ENCODE data around the gene NR6A1.

The NR6A1 gene

DNA sequence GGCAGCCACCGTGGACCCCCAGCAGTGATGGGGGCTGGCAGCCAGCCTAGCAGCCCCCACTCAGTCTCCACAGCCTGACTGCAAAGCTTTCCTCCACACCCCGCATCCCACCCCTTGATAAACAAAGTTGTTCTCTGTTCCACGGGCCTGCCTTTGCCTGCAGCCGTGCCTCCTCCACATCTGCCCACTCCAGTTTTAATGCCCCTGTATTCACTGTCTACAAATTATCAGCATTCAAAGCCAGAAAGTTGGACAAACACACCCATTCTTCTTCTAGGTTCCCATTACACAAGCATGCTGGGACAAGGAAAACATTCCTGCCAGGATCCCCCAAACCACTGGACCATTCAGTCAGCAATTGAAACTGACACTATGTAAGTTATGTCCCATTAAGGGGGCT lies 240.9 kb downstream of the NR6A1 start:
- no peak for TF ChIP-seq ZC3H10 (CRISPR knock-in tag; IDR thresholded peaks at IDR 0.05)
- TF ChIP-seq GLIS3 (CRISPR knock-in tag; IDR thresholded peaks at IDR 0.05) = no peak
- TF ChIP-seq ZFP30 (CRISPR knock-in tag; IDR thresholded peaks at IDR 0.05) = no peak
- TF ChIP-seq TOX (CRISPR knock-in tag; IDR thresholded peaks at IDR 0.05; ENCODE audit: borderline replicate concordance) = no peak
- TF ChIP-seq CREB5 (CRISPR knock-in tag; IDR thresholded peaks at IDR 0.05; ENCODE audit: low read depth) = no peak
- TF ChIP-seq CSDC2 (CRISPR knock-in tag; IDR thresholded peaks at IDR 0.05) = no peak
- TF ChIP-seq POU6F1 (CRISPR knock-in tag; IDR thresholded peaks at IDR 0.05; ENCODE audit: borderline replicate concordance, low read depth) = no peak
- TF ChIP-seq BACH2 (CRISPR knock-in tag; IDR thresholded peaks at IDR 0.05; ENCODE audit: borderline replicate concordance) = no peak
- TF ChIP-seq RARB (CRISPR knock-in tag; IDR thresholded peaks at IDR 0.05) = no peak
- TF ChIP-seq, protein P1, sequence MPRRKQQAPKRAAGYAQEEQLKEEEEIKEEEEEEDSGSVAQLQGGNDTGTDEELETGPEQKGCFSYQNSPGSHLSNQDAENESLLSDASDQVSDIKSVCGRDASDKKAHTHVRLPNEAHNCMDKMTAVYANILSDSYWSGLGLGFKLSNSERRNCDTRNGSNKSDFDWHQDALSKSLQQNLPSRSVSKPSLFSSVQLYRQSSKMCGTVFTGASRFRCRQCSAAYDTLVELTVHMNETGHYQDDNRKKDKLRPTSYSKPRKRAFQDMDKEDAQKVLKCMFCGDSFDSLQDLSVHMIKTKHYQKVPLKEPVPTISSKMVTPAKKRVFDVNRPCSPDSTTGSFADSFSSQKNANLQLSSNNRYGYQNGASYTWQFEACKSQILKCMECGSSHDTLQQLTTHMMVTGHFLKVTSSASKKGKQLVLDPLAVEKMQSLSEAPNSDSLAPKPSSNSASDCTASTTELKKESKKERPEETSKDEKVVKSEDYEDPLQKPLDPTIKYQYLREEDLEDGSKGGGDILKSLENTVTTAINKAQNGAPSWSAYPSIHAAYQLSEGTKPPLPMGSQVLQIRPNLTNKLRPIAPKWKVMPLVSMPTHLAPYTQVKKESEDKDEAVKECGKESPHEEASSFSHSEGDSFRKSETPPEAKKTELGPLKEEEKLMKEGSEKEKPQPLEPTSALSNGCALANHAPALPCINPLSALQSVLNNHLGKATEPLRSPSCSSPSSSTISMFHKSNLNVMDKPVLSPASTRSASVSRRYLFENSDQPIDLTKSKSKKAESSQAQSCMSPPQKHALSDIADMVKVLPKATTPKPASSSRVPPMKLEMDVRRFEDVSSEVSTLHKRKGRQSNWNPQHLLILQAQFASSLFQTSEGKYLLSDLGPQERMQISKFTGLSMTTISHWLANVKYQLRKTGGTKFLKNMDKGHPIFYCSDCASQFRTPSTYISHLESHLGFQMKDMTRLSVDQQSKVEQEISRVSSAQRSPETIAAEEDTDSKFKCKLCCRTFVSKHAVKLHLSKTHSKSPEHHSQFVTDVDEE (CRISPR knock-in tag; IDR thresholded peaks at IDR 0.05) = no peak
- TF ChIP-seq PPARA (CRISPR knock-in tag; IDR thresholded peaks at IDR 0.05; ENCODE audit: borderline replicate concordance) = no peak
- TF ChIP-seq SNAI2 (CRISPR knock-in tag; IDR thresholded peaks at IDR 0.05) = no peak
- TF ChIP-seq ARNTL (CRISPR knock-in tag; IDR thresholded peaks at IDR 0.05; ENCODE audit: borderline replicate concordance, low read depth) = no peak
- ATAC-seq = no peak

DNA sequence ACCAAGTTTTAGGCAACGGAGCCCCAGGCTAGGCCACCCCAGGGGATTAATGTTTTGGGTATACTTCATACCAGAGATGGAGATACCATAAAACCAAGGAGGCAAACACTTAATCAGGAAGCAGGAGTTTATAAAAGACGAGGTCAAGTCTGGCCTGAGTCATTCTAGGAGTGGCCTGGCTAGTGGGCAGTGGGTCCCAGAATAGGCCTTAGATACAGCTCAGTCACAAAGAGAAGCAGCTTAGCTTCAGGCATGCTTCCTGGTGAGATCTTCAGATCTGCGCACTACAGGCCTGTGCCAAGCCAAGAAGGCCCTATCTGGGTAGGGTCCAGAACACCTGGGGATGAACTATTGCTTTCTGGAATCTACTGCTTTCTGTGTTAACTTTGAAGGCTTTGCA lies 243.3 kb downstream of the NR6A1 start:
- no peak for ATAC-seq
- TF ChIP-seq BACH2 (CRISPR knock-in tag; IDR thresholded peaks at IDR 0.05; ENCODE audit: borderline replicate concordance) (no peak), ZNF8 (CRISPR knock-in tag; IDR thresholded peaks at IDR 0.05) (no peak), ZNF70 (CRISPR knock-in tag; IDR thresholded peaks at IDR 0.05) (no peak), RARB (CRISPR knock-in tag; IDR thresholded peaks at IDR 0.05) (no peak), SNAI2 (CRISPR knock-in tag; IDR thresholded peaks at IDR 0.05) (no peak), ZC3H10 (CRISPR knock-in tag; IDR thresholded peaks at IDR 0.05) (no peak), TOX (CRISPR knock-in tag; IDR thresholded peaks at IDR 0.05; ENCODE audit: borderline replicate concordance) (no peak), TCF4 (CRISPR knock-in tag; IDR thresholded peaks at IDR 0.05; ENCODE audit: borderline replicate concordance) (no peak), POU6F1 (CRISPR knock-in tag; IDR thresholded peaks at IDR 0.05; ENCODE audit: borderline replicate concordance, low read depth) (no peak), ZNF565 (CRISPR knock-in tag; conservative IDR thresholded peaks at IDR 0.05; ENCODE audit: low read depth) (no peak), ARNTL (CRISPR knock-in tag; IDR thresholded peaks at IDR 0.05; ENCODE audit: borderline replicate concordance, low read depth) (no peak), ISL1 (CRISPR knock-in tag; IDR thresholded peaks at IDR 0.05) (no peak)
- TF ChIP-seq, protein P2, sequence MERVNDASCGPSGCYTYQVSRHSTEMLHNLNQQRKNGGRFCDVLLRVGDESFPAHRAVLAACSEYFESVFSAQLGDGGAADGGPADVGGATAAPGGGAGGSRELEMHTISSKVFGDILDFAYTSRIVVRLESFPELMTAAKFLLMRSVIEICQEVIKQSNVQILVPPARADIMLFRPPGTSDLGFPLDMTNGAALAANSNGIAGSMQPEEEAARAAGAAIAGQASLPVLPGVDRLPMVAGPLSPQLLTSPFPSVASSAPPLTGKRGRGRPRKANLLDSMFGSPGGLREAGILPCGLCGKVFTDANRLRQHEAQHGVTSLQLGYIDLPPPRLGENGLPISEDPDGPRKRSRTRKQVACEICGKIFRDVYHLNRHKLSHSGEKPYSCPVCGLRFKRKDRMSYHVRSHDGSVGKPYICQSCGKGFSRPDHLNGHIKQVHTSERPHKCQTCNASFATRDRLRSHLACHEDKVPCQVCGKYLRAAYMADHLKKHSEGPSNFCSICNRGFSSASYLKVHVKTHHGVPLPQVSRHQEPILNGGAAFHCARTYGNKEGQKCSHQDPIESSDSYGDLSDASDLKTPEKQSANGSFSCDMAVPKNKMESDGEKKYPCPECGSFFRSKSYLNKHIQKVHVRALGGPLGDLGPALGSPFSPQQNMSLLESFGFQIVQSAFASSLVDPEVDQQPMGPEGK (CRISPR knock-in tag; IDR thresholded peaks at IDR 0.05; ENCODE audit: borderline replicate concordance) = no peak

DNA sequence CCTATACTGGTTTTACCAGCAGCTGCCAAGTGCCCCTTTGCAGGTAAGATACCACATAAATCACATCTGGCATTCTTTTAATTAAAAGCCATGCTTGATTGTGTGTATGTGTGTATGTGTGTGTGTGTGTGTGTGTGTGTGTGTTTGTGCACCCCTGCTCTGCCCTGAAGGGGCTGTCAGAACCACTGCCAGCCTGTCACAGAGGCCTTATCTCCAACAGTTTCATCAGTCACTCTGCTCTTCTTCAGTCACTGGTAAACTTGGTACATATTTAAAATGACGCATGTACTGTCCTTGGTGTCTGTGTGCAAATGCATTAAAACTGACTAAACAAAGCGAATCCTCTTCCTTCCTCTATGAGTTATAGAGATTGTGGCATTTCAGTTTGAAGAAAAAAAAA lies 244.9 kb downstream of the NR6A1 start:
- no peak for ATAC-seq
- TF ChIP-seq TOX (CRISPR knock-in tag; IDR thresholded peaks at IDR 0.05; ENCODE audit: borderline replicate concordance) (no peak), CREB5 (CRISPR knock-in tag; IDR thresholded peaks at IDR 0.05; ENCODE audit: low read depth) (no peak)
- TF ChIP-seq, protein P2 (CRISPR knock-in tag; IDR thresholded peaks at IDR 0.05; ENCODE audit: borderline replicate concordance) = no peak
- TF ChIP-seq, protein P3, sequence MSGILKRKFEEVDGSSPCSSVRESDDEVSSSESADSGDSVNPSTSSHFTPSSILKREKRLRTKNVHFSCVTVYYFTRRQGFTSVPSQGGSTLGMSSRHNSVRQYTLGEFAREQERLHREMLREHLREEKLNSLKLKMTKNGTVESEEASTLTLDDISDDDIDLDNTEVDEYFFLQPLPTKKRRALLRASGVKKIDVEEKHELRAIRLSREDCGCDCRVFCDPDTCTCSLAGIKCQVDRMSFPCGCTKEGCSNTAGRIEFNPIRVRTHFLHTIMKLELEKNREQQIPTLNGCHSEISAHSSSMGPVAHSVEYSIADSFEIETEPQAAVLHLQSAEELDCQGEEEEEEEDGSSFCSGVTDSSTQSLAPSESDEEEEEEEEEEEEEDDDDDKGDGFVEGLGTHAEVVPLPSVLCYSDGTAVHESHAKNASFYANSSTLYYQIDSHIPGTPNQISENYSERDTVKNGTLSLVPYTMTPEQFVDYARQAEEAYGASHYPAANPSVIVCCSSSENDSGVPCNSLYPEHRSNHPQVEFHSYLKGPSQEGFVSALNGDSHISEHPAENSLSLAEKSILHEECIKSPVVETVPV (CRISPR knock-in tag; IDR thresholded peaks at IDR 0.05) = no peak

Data from SK-N-SH treated with all-trans-retinoic acid at 6 μM for 48 hours (cell line).